GM12872 (cell line): ENCODE results near the gene GALNT10.

Source experiments
- TF ChIP-seq, protein P1 (sequence below): IDR thresholded peaks from 3 replicates; pipeline ENCODE4 v1.5.1; 2011; ENCODE audit warnings: low read depth, mild to moderate bottlenecking, low read length, moderate library complexity; ENCODE audit not compliant: insufficient read depth

Gene GALNT10

DNA sequence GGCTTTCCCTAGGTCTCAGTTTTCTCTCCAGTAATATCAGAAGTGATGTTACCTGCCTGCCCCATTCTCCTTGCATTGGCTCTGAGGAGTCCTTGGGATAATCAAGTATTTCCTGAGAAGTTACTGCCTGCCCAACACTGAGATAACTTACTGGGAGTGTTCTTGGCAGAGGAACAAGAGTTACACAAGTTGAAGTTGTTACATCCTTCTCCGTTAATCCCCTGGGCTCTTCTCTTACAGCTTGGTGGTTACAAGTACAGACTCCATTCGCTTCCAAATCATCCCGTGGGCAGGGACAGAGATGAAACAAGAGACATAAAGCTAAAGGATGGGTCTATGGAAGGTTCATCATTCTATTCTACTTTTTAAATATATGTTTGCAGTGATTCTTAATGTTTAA, 181.2 kb downstream of the GALNT10 start:
- TF ChIP-seq, protein P1, sequence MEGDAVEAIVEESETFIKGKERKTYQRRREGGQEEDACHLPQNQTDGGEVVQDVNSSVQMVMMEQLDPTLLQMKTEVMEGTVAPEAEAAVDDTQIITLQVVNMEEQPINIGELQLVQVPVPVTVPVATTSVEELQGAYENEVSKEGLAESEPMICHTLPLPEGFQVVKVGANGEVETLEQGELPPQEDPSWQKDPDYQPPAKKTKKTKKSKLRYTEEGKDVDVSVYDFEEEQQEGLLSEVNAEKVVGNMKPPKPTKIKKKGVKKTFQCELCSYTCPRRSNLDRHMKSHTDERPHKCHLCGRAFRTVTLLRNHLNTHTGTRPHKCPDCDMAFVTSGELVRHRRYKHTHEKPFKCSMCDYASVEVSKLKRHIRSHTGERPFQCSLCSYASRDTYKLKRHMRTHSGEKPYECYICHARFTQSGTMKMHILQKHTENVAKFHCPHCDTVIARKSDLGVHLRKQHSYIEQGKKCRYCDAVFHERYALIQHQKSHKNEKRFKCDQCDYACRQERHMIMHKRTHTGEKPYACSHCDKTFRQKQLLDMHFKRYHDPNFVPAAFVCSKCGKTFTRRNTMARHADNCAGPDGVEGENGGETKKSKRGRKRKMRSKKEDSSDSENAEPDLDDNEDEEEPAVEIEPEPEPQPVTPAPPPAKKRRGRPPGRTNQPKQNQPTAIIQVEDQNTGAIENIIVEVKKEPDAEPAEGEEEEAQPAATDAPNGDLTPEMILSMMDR, result no peak

DNA sequence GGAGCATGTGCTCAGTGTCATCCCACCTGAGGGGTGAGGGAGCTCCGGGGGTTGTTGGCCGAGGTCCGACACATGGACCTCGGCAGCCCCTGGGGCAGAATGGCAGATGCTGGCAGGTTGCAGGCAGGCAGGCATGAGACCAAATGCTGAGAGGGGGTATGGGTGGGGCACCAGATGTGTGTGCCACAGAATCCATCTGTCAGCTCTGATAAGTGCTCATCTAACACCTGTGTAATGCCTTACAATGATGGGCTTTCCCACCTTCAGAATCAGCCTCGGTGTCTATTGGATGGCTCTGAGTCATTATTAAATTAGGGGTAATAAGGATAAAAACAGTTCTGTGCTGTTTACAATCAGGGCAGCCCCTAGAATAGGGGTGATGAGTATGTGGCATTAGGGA, 182.1 kb downstream of the GALNT10 start:
- TF ChIP-seq, protein P1, result no peak

DNA sequence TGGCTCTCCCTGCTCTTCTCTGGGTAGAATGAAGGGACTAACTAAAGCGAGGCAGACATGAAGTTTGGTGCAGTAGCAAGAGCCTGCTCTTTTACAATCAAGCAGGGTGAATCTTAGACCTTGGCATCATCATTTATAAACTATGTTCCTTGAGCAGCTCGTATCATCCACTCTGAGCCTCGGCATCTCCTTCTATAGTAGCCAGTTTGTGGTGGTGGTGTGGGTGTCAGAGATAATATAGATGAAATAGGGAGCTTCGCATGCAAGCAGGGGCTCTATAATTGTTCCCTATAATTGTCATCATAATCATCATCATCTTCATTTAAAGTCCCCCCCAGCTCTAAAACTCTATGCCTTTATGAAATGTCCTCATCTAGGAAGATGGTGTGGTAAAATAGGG, 182.8 kb downstream of the GALNT10 start:
- TF ChIP-seq, protein P1, result no peak

DNA sequence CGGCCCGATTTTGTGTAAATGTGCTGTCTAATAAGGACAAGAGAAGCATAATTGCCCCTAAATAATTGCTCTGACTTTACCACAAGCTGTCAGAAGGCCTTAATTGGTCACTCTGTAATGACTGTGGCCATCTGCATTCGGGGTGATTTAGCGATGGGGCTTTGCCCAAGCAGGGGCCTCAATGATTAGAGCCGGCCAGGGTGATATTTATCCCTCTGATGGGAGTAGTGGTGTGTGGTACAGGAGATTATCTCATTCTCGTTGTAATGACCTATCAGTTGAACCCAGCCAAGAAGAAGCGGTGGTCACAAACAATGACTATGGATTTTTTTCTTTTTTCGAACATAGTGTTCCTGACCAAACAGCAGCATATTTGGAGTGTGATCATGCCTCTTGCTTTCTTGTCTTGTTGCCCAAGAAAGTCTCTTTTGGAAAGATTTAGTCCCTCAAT, 183.2 kb downstream of the GALNT10 start:
- TF ChIP-seq, protein P1, result no peak

DNA sequence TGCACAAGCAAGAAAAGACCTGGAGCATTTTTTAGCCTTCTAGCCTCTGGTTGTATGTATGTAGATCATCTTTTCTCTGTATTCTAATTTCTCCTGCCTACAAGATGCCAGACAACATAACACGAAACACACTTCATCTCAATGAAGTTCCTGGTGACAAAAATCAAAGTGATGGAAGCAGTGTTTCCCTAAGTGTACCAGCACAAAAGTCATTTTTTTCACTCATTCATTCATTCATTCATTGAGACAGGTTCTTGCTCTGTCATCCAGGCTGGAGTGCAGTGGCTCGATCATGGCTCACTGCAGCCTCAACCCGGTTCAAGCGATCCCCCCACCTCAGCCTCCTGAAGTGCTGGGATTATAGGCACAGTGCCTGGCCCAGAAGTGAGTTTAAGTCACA, 183.7 kb downstream of the GALNT10 start:
- TF ChIP-seq, protein P1, result no peak

DNA sequence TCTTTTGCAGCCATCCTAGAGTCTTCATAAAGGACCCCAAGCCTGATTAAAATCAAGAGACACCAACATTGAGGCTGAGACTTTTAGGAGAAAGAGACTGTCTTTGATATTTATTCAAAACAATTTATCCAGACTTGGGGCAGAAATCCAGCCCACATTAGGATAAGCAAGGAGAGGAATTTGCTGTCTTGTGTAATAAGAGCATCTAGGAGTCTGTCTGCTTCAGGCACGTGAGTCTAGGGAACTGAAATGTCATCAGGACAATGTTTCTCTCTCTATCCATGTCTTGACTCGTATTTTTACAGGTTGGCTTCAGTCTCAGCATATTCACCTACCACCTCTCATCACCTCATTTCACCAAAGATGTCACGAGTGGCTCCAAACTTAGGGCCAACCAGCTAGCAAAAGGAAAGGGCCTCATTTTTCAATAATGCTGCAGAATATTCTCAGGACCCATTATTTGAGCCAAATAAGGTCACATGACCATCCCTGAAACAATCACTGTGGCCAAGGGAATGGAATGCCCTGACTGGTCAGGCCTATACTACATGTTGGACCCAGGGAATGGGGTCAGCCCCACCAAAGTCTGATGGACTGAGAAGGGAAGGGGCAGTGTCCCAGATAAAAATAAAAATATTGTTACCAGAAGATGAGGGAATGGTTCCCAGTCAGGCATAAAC, 184.9 kb downstream of the GALNT10 start:
- TF ChIP-seq, protein P1, result no peak

DNA sequence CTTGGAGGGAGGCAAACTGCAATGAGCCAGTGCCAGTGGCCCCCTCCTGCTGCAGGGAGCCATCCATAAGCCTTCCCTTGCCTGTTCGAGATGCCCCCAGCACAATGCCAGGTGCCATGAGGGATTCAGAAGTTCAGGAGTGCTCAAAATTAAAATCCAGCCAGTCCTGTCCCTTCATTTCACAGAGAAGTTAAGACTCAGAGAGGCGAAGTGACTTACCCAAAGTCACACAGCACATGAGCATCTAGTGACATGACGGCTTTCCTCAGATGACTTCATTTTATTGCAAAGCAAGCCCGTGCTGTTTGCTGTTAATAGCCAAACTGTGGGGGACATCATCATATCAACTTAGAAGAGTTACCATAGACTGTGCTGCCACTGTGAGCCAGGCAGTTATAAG, 185.9 kb downstream of the GALNT10 start:
- TF ChIP-seq, protein P1, result no peak
